ENCODE measurements around the gene SLMAP. TPM values are rescaled to one million over a fixed set of nuclear protein-coding genes. Genes with fewer than 3 reads are reported as not detected.

SLMAP gene
- total and polyA plus RNA-seq, 2 of the 4 experiments (the other 2 are of a cell fraction), result 15.5 to 26.5 TPM

GRCh38 chr3:57717205-57717868 is 38.8 kb upstream of the SLMAP start:
- Histone ChIP-seq H3K79me1 (ENCODE audit: low read depth in 1 of 2, low read length in 2 of 2) (no peaks in the 10 kb centered on the region), H2BK120ac (ENCODE audit: low read depth, low read length) (no peak overlapping the region), H2AK5ac (ENCODE audit: low read depth, low read length) (no peak overlapping the region), H4K91ac (ENCODE audit: insufficient read depth, low read depth, low read length) (no peak overlapping the region), H3K27ac (ENCODE audit: insufficient read depth, low read length) (no peak overlapping the region), H4K5ac (ENCODE audit: low read depth, low read length) (no peak overlapping the region), H3K36me3 (ENCODE audit: control insufficient read depth, insufficient read depth, low read length) (no peaks in the 10 kb centered on the region), H3K56ac (ENCODE audit: extremely low read depth, insufficient read depth, low read length) (no peak overlapping the region), H2BK20ac (ENCODE audit: low read depth, low read length) (no peak overlapping the region), H3K27me3 (ENCODE audit: control insufficient read depth, insufficient read depth, low read length) (no peaks in the 10 kb centered on the region), H3K9me3 (ENCODE audit: control insufficient read depth, insufficient read depth, low read length) (no peaks in the 10 kb centered on the region), H3K4ac (ENCODE audit: low read depth, low read length) (no peak overlapping the region), H3K9me1 (ENCODE audit: insufficient read depth, low read length) (no peaks in the 10 kb centered on the region), H2BK5ac (ENCODE audit: low read depth, low read length, poor library complexity, severe bottlenecking) (no peak overlapping the region), H2BK15ac (ENCODE audit: low read depth, low read length) (no peak overlapping the region), H3K18ac (ENCODE audit: low read depth, low read length) (no peak overlapping the region), H3K14ac (replicated peaks; ENCODE audit: low read depth, low read length) (no peak overlapping the region), H2AK9ac (replicated peaks; ENCODE audit: low read depth, low read length, poor library complexity) (no peak overlapping the region), H3K4me2 (ENCODE audit: low read depth, low read length) (no peak overlapping the region), H4K20me1 (ENCODE audit: insufficient read depth, low read length) (no peaks in the 10 kb centered on the region), H3K4me1 (ENCODE audit: control insufficient read depth, insufficient read depth, low read length) (no peaks in the 10 kb centered on the region), H3K23ac (ENCODE audit: low read depth, low read length) (no peak overlapping the region), H3K9ac (ENCODE audit: low read depth, low read length) (no peak overlapping the region), H4K8ac (ENCODE audit: low read depth in 2 of 2, low read length in 2 of 2) (no peak overlapping the region), H2AFZ (replicated peaks; ENCODE audit: low read length, poor library complexity) (no peak overlapping the region), H3K4me3 (ENCODE audit: insufficient read depth, low read depth, low read length) (no peak overlapping the region)
- no TSS peak for BruUV-seq (replicated peaks)
- in situ Hi-C loops (cut with MboI; ENCODE audit: low sequenced_read_pairs), result no loop called here
- ChIA-PET POLR2A (ENCODE audit: unreplicated experiment) (no interaction called here), CTCF (no interaction called here)
- ATAC-seq (ENCODE audit: low read depth) (no peak), DNase-seq (no peak)
- TF ChIP-seq RCOR1 (IDR thresholded peaks at IDR 0.05; ENCODE audit: insufficient replicate concordance, low read length) (no peak), BHLHE40 (IDR thresholded peaks at IDR 0.05; ENCODE audit: low read depth, low read length) (no peak), RFX5 (IDR thresholded peaks at IDR 0.05; ENCODE audit: low read depth, low read length) (no peak), CTCF (conservative IDR thresholded peaks at IDR 0.05; ENCODE audit: low read depth, low read length) (no peak), RAD21 (IDR thresholded peaks at IDR 0.05; ENCODE audit: low read length) (no peak), ELK1 (IDR thresholded peaks at IDR 0.05; ENCODE audit: borderline replicate concordance, low read depth, low read length) (no peak), FOS (IDR thresholded peaks at IDR 0.05; ENCODE audit: low read depth, low read length) (no peak), MAZ (IDR thresholded peaks at IDR 0.05; ENCODE audit: borderline replicate concordance, low read depth, low read length) (no peak), CEBPB (IDR thresholded peaks at IDR 0.05; ENCODE audit: low read depth, low read length) (no peak), USF2 (IDR thresholded peaks at IDR 0.05; ENCODE audit: low read depth, low read length) (no peak), CHD1 (IDR thresholded peaks at IDR 0.05; ENCODE audit: low read depth, low read length) (no peak), SMC3 (IDR thresholded peaks at IDR 0.05; ENCODE audit: low read depth, low read length) (no peak), POLR2A (IDR thresholded peaks at IDR 0.05; ENCODE audit: low read depth, low read length) (no peak), NFE2L2 (IDR thresholded peaks at IDR 0.05; ENCODE audit: low read depth, low read length) (no peak), MXI1 (IDR thresholded peaks at IDR 0.05; ENCODE audit: borderline replicate concordance, low read depth, low read length) (no peak), MAFK (IDR thresholded peaks at IDR 0.05; ENCODE audit: low read depth, low read length) (no peak)
- dilution Hi-C loops (cut with HindIII; ENCODE audit: low sequenced_read_pairs, unreplicated experiment), result no loop called here
- intact Hi-C loops (cut with micrococcal nuclease), result no loop called here
- WGBS, 2 experiments (ENCODE audit: extremely low coverage in 2 of 2, insufficient read length in 1 of 2), result no CpG with 5 or more reads among the region's 6 CpGs
